Measurements from ENCODE around the gene TGM3.
A peak's percentile ranks its signal among the peaks of the same experiment; 100 is the strongest.

TGM3 gene

GRCh38 chr20:2299301-2299700 lies 3.5 kb downstream of the TGM3 start:
- no peaks in the 10 kb centered on the region for H3K4me1 ChIP-seq (ENCODE audit: control insufficient read depth, low read depth, low read length)
- H3K79me2 ChIP-seq (ENCODE audit: control insufficient read depth, insufficient read depth, low read length), result no peaks in the 10 kb centered on the region
- no peak overlapping the region for H3K18ac ChIP-seq (ENCODE audit: low read length)
- H3K23ac ChIP-seq (ENCODE audit: low read length), result no peak overlapping the region
- no peak for DNase-seq
- H3K9ac ChIP-seq (ENCODE audit: low read length), result no peak overlapping the region
- H3K79me1 ChIP-seq (ENCODE audit: low read length), result no peaks in the 10 kb centered on the region
- H4K8ac ChIP-seq (ENCODE audit: low read depth, low read length), result no peak overlapping the region
- no peak overlapping the region for H3K4me3 ChIP-seq (ENCODE audit: low read length)
- no peak overlapping the region for H2BK5ac ChIP-seq (ENCODE audit: low read length)
- H3K27me3 ChIP-seq (ENCODE audit: insufficient read depth, low read length, poor library complexity), result no peaks in the 10 kb centered on the region
- H2BK120ac ChIP-seq (ENCODE audit: low read depth, low read length), result no peak overlapping the region
- no peak overlapping the region for H3K4ac ChIP-seq (ENCODE audit: low read depth, low read length)
- H2AK5ac ChIP-seq (ENCODE audit: low read length), result no peak overlapping the region
- no CpG with 5 or more reads among the region's 9 CpGs for WGBS (ENCODE audit: extremely low coverage, insufficient coverage, low lambda C conversion rate)
- H3K27ac ChIP-seq (ENCODE audit: low read depth, low read length), result no peak overlapping the region
- H3K56ac ChIP-seq (ENCODE audit: low read length), result no peak overlapping the region
- H4K5ac ChIP-seq (ENCODE audit: low read length), result no peak overlapping the region
- H3K4me2 ChIP-seq (ENCODE audit: low read length), result no peak overlapping the region
- no peaks in the 10 kb centered on the region for H3K36me3 ChIP-seq (ENCODE audit: control insufficient read depth, insufficient read depth, low read length)
- H2BK15ac ChIP-seq (replicated peaks; ENCODE audit: low read depth), result no peak overlapping the region

GRCh38 chr20:2300002-2300401 lies 4.2 kb downstream of the TGM3 start:
- Histone ChIP-seq H3K56ac (ENCODE audit: low read length) (no peak overlapping the region), H3K79me2 (ENCODE audit: control insufficient read depth, insufficient read depth, low read length) (no peaks in the 10 kb centered on the region), H3K27me3 (ENCODE audit: insufficient read depth, low read length, poor library complexity) (no peaks in the 10 kb centered on the region), H3K4me1 (ENCODE audit: control insufficient read depth, low read depth, low read length) (no peaks in the 10 kb centered on the region), H3K4ac (ENCODE audit: low read depth, low read length) (no peak overlapping the region), H2BK120ac (ENCODE audit: low read depth, low read length) (no peak overlapping the region), H3K79me1 (ENCODE audit: low read length) (no peaks in the 10 kb centered on the region), H3K4me3 (ENCODE audit: low read length) (no peak overlapping the region), H3K4me2 (ENCODE audit: low read length) (no peak overlapping the region), H2AK5ac (ENCODE audit: low read length) (no peak overlapping the region), H2BK15ac (replicated peaks; ENCODE audit: low read depth) (no peak overlapping the region), H4K5ac (ENCODE audit: low read length) (no peak overlapping the region), H4K8ac (ENCODE audit: low read depth, low read length) (no peak overlapping the region), H3K23ac (ENCODE audit: low read length) (no peak overlapping the region), H3K36me3 (ENCODE audit: control insufficient read depth, insufficient read depth, low read length) (no peaks in the 10 kb centered on the region), H3K9ac (ENCODE audit: low read length) (no peak overlapping the region), H3K27ac (ENCODE audit: low read depth, low read length) (no peak overlapping the region), H3K18ac (ENCODE audit: low read length) (no peak overlapping the region), H2BK5ac (ENCODE audit: low read length) (no peak overlapping the region)
- DNase-seq, result no peak

- no peak overlapping the region for H2BK120ac ChIP-seq (ENCODE audit: low read depth, low read length)
- no peak overlapping the region for H2BK15ac ChIP-seq (replicated peaks; ENCODE audit: low read depth)
- WGBS (ENCODE audit: extremely low coverage, insufficient coverage, low lambda C conversion rate), result no CpG with 5 or more reads among the region's 3 CpGs
- no peaks in the 10 kb centered on the region for H3K79me1 ChIP-seq (ENCODE audit: low read length)
- no peak overlapping the region for H2AK5ac ChIP-seq (ENCODE audit: low read length)
- H4K5ac ChIP-seq (ENCODE audit: low read length), result no peak overlapping the region
- no peaks in the 10 kb centered on the region for H3K79me2 ChIP-seq (ENCODE audit: control insufficient read depth, insufficient read depth, low read length)
- H3K18ac ChIP-seq (ENCODE audit: low read length), result no peak overlapping the region
- no peak for DNase-seq
- H3K23ac ChIP-seq (ENCODE audit: low read length), result no peak overlapping the region
- no peaks in the 10 kb centered on the region for H3K4me1 ChIP-seq (ENCODE audit: control insufficient read depth, low read depth, low read length)
- no peak overlapping the region for H3K4ac ChIP-seq (ENCODE audit: low read depth, low read length)
- H3K36me3 ChIP-seq (ENCODE audit: control insufficient read depth, insufficient read depth, low read length), result no peaks in the 10 kb centered on the region
- H2BK5ac ChIP-seq (ENCODE audit: low read length), result no peak overlapping the region
- no peaks in the 10 kb centered on the region for H3K27me3 ChIP-seq (ENCODE audit: insufficient read depth, low read length, poor library complexity)
- H4K8ac ChIP-seq (ENCODE audit: low read depth, low read length), result no peak overlapping the region
- no peak overlapping the region for H3K9ac ChIP-seq (ENCODE audit: low read length)
- H3K4me2 ChIP-seq (ENCODE audit: low read length), result no peak overlapping the region
- no peak overlapping the region for H3K56ac ChIP-seq (ENCODE audit: low read length)
- no peak overlapping the region for H3K4me3 ChIP-seq (ENCODE audit: low read length)
- no peak overlapping the region for H3K27ac ChIP-seq (ENCODE audit: low read depth, low read length)
These were observed 4.6 kb downstream of the TGM3 start for GRCh38 chr20:2300420-2300819.

GRCh38 chr20:2301164-2301622 lies 5.4 kb downstream of the TGM3 start:
- Histone ChIP-seq H3K27me3 (ENCODE audit: insufficient read depth, low read length, poor library complexity) (no peaks in the 10 kb centered on the region), H3K23ac (ENCODE audit: low read length) (no peak overlapping the region), H3K79me1 (ENCODE audit: low read length) (no peaks in the 10 kb centered on the region), H3K4ac (ENCODE audit: low read depth, low read length) (no peak overlapping the region), H4K5ac (ENCODE audit: low read length) (no peak overlapping the region), H3K18ac (ENCODE audit: low read length) (no peak overlapping the region), H3K36me3 (ENCODE audit: control insufficient read depth, insufficient read depth, low read length) (no peaks in the 10 kb centered on the region), H2AK5ac (ENCODE audit: low read length) (no peak overlapping the region), H2BK15ac (replicated peaks; ENCODE audit: low read depth) (no peak overlapping the region), H4K8ac (ENCODE audit: low read depth, low read length) (no peak overlapping the region), H3K9ac (ENCODE audit: low read length) (no peak overlapping the region), H3K79me2 (ENCODE audit: control insufficient read depth, insufficient read depth, low read length) (no peaks in the 10 kb centered on the region), H2BK5ac (ENCODE audit: low read length) (no peak overlapping the region), H3K4me2 (ENCODE audit: low read length) (no peak overlapping the region), H3K27ac (ENCODE audit: low read depth, low read length) (no peak overlapping the region), H3K4me1 (ENCODE audit: control insufficient read depth, low read depth, low read length) (no peaks in the 10 kb centered on the region), H3K56ac (ENCODE audit: low read length) (no peak overlapping the region), H2BK120ac (ENCODE audit: low read depth, low read length) (no peak overlapping the region), H3K4me3 (ENCODE audit: low read length) (no peak overlapping the region)
- DNase-seq, result peak; percentile 34
- WGBS (ENCODE audit: extremely low coverage, insufficient coverage, low lambda C conversion rate), result no CpG with 5 or more reads among the region's 5 CpGs

DNA sequence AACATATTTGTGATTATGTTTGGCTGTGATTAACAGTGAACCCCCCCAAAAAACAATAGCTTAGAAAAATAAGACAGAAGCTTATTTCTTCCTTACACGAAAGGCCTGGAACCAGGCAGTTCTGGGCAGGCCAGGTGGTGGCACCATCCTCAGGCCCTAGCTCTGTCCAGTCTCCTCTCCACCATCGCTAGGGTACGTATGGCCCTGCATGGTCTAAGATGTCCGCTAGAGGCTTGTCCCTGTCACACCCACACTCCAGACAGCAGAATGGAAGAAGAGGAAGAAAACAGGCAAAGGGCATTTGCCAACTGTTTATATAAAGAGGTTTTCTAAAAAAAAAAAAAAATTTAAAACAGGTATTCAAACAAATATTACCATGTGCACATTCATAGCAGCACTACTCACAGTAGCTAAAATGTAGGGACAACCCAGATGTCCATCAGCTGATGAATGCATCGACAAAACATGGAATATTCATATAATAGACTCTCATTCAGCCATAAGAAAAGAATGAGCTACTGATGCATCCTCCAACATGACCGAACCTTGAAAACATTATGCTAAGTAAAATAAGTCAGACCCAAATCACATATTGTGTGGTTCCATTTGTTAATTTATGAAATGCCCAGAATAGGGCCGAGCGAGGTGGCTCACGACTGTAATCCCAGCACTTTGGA lies 6.7 kb downstream of the TGM3 start:
- H3K23ac ChIP-seq (ENCODE audit: low read length), result no peak overlapping the region
- H3K27me3 ChIP-seq (ENCODE audit: insufficient read depth, low read length, poor library complexity), result no peaks in the 10 kb centered on the region
- no peak overlapping the region for H3K27ac ChIP-seq (ENCODE audit: low read depth, low read length)
- H4K5ac ChIP-seq (ENCODE audit: low read length), result no peak overlapping the region
- no peak overlapping the region for H2BK15ac ChIP-seq (replicated peaks; ENCODE audit: low read depth)
- no peak overlapping the region for H2AK5ac ChIP-seq (ENCODE audit: low read length)
- H3K4me1 ChIP-seq (ENCODE audit: control insufficient read depth, low read depth, low read length), result no peaks in the 10 kb centered on the region
- no peak overlapping the region for H3K18ac ChIP-seq (ENCODE audit: low read length)
- H3K4me2 ChIP-seq (ENCODE audit: low read length), result no peak overlapping the region
- WGBS (ENCODE audit: extremely low coverage, insufficient coverage, low lambda C conversion rate), result no CpG with 5 or more reads among the region's 9 CpGs
- H2BK5ac ChIP-seq (ENCODE audit: low read length), result no peak overlapping the region
- no peak overlapping the region for H3K4me3 ChIP-seq (ENCODE audit: low read length)
- no peak overlapping the region for H3K4ac ChIP-seq (ENCODE audit: low read depth, low read length)
- H3K79me2 ChIP-seq (ENCODE audit: control insufficient read depth, insufficient read depth, low read length), result no peaks in the 10 kb centered on the region
- H3K56ac ChIP-seq (ENCODE audit: low read length), result no peak overlapping the region
- H3K36me3 ChIP-seq (ENCODE audit: control insufficient read depth, insufficient read depth, low read length), result no peaks in the 10 kb centered on the region
- H3K79me1 ChIP-seq (ENCODE audit: low read length), result no peaks in the 10 kb centered on the region
- H4K8ac ChIP-seq (ENCODE audit: low read depth, low read length), result no peak overlapping the region
- DNase-seq, result peak; percentile 38
- no peak overlapping the region for H2BK120ac ChIP-seq (ENCODE audit: low read depth, low read length)
- H3K9ac ChIP-seq (ENCODE audit: low read length), result no peak overlapping the region

GRCh38 chr20:2303673-2304072 lies 7.9 kb downstream of the TGM3 start:
- H4K5ac ChIP-seq (ENCODE audit: low read length), result no peak overlapping the region
- no peaks in the 10 kb centered on the region for H3K36me3 ChIP-seq (ENCODE audit: control insufficient read depth, insufficient read depth, low read length)
- H3K4ac ChIP-seq (ENCODE audit: low read depth, low read length), result no peak overlapping the region
- no CpG with 5 or more reads among the region's 6 CpGs for WGBS (ENCODE audit: extremely low coverage, insufficient coverage, low lambda C conversion rate)
- H2BK15ac ChIP-seq (replicated peaks; ENCODE audit: low read depth), result no peak overlapping the region
- H2AK5ac ChIP-seq (ENCODE audit: low read length), result no peak overlapping the region
- no peak overlapping the region for H4K8ac ChIP-seq (ENCODE audit: low read depth, low read length)
- H3K56ac ChIP-seq (ENCODE audit: low read length), result no peak overlapping the region
- no peak overlapping the region for H3K27ac ChIP-seq (ENCODE audit: low read depth, low read length)
- no peak overlapping the region for H2BK120ac ChIP-seq (ENCODE audit: low read depth, low read length)
- no peak overlapping the region for H3K9ac ChIP-seq (ENCODE audit: low read length)
- H3K4me1 ChIP-seq (ENCODE audit: control insufficient read depth, low read depth, low read length), result no peaks in the 10 kb centered on the region
- no peak overlapping the region for H2BK5ac ChIP-seq (ENCODE audit: low read length)
- H3K18ac ChIP-seq (ENCODE audit: low read length), result no peak overlapping the region
- H3K79me1 ChIP-seq (ENCODE audit: low read length), result no peaks in the 10 kb centered on the region
- no peak overlapping the region for H3K4me3 ChIP-seq (ENCODE audit: low read length)
- H3K23ac ChIP-seq (ENCODE audit: low read length), result no peak overlapping the region
- H3K79me2 ChIP-seq (ENCODE audit: control insufficient read depth, insufficient read depth, low read length), result no peaks in the 10 kb centered on the region
- no peak for DNase-seq
- H3K27me3 ChIP-seq (ENCODE audit: insufficient read depth, low read length, poor library complexity), result no peaks in the 10 kb centered on the region
- H3K4me2 ChIP-seq (ENCODE audit: low read length), result no peak overlapping the region
